Thyroid gland (tissue), 4 donors: ENCODE results near the gene HSPH1. TPM values are rescaled to one million over a fixed set of nuclear protein-coding genes. Genes with fewer than 3 reads are reported as not detected.
"Not testable (repeated sequence)": the region's sequence is repeated elsewhere in the genome, so short reads cannot be mapped to it uniquely, and the experiment has no call there.

ENCODE experiments used
- DNase-seq, 2 donors: peaks; one replicate each; pipeline ENCODE4 v3.0.0-alpha.2; 2019
- H3K27ac ChIP-seq, 3 donors: fragments of 200-600 bp; sonication (generic); 1 replicate in 2 of 3; 2 replicates in 1 of 3; pipeline ENCODE4 v1.5.1; 2016 to 2019; ENCODE audit warnings: mild to moderate bottlenecking in 1 of 3, moderate library complexity in 1 of 3
- H3K27me3 ChIP-seq: fragments of 200-600 bp; sonication (generic); one replicate; pipeline ENCODE4 v1.5.1; 2019
- H3K36me3 ChIP-seq, 2 donors: fragments of 200-600 bp; sonication (generic); one replicate each; pipeline ENCODE4 v1.5.1; 2016 to 2019
- H3K4me1 ChIP-seq, 2 donors: fragments of 200-600 bp; sonication (generic); one replicate each; pipeline ENCODE4 v1.5.1; 2017 to 2019
- H3K4me3 ChIP-seq, 3 donors: fragments of 200-600 bp; sonication (generic); replicated peaks in 1 of 3; 1 replicate in 2 of 3; 2 replicates in 1 of 3; pipeline ENCODE4 v1.5.1; 2016; ENCODE audit warnings: mild to moderate bottlenecking in 1 of 3
- H3K9me3 ChIP-seq: fragments of 200-600 bp; sonication (generic); one replicate; pipeline ENCODE4 v1.5.1; 2017
- CTCF ChIP-seq, 6 experiments: fragments of 200-600 bp in 3 of 6; fragments of 450-650 bp in 3 of 6; sonication (generic) in 3 of 6; IDR thresholded peaks; one replicate each; pipeline ENCODE4 v1.5.1; 2016 to 2019; ENCODE audit warnings: antibody characterized with exemption in 6 of 6, mild to moderate bottlenecking in 2 of 6, inconsistent platforms in 1 of 6, moderate library complexity in 1 of 6
- POLR2A ChIP-seq, 2 donors: fragments of 450-650 bp; IDR thresholded peaks; one replicate each; pipeline ENCODE4 v1.6.1; 2017; ENCODE audit warnings: antibody characterized with exemption in 2 of 2, mild to moderate bottlenecking in 2 of 2, moderate library complexity in 1 of 2
- WGBS, 2 donors: methylation state at CpG; one replicate each; pipeline ENCODE4 v1.1.5; 2017; 5-methylcytosine and 5-hydroxymethylcytosine counted together
- intact Hi-C: fragments of 100-400 bp; cut with DNase I; formaldehyde crosslinking; loops from one replicate; pipeline ENCODE4 v1.15.1; 2023
- total RNA-seq, 4 donors: library from RNA; depleted of rRNA; stranded (reverse); fragments of >200 nt; gene quantifications; one replicate each; pipeline ENCODE4 v1.2.3, GENCODE V29; 2016

The HSPH1 gene
- total RNA-seq, 4 donors from 2014 or later: 38.3 to 56.3 (median 48.7) TPM

DNA sequence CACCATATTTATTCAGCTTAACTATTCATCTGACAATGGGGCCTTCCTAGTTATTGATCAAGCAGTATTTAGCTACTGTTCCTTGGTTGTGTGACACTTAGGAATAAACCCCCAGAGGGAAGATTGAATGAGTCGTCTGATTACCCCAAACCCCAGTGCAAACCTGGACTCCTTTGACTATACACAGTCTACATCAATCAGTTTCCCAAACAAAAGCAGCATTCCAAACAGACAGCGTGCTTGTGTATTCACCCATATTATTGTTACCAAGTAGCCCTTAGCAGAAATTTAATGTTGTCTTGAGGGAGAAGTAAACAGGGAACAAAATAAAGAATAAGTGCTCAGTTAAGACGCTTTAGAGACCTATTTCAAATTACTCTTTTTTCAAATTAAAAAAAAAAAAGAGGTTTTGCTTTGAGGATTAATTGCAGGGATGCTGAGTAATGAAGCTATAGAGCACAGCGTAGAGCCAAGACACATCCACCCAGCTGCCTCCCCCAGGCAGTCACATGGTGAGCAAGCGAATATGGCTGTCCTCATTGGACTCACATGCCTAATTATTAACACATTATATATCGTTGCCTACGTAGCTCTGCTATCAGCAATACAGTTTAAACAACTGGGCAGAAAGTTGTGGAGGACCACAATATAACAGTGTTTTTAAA is 23.4 kb upstream of the HSPH1 start:
- 78 to 84% methylated on average over 7 of the region's 7 CpGs for WGBS, 2 donors
- no peaks in the 10 kb centered on the region for H3K4me1 ChIP-seq
- no peaks in the 10 kb centered on the region for H3K9me3 ChIP-seq
- intact Hi-C loops: no loop called here
- no peaks in the 10 kb centered on the region for H3K36me3 ChIP-seq
- no peak overlapping the region for H3K27ac ChIP-seq
- no peaks in the 10 kb centered on the region for H3K27me3 ChIP-seq
- no peak overlapping the region for H3K4me3 ChIP-seq
- TF ChIP-seq CTCF (IDR thresholded peaks at IDR 0.05) (no peak), POLR2A (IDR thresholded peaks at IDR 0.05) (no peak)
- DNase-seq: no peak

- TF ChIP-seq CTCF (IDR thresholded peaks at IDR 0.05) (no peak), POLR2A (IDR thresholded peaks at IDR 0.05) (no peak)
- Histone ChIP-seq H3K9me3 (no peaks in the 10 kb centered on the region), H3K36me3 (no peaks in the 10 kb centered on the region), H3K4me3 (no peak overlapping the region), H3K4me1 (no peaks in the 10 kb centered on the region), H3K27me3 (no peaks in the 10 kb centered on the region), H3K27ac (no peak overlapping the region)
- no peak for DNase-seq
- WGBS, 2 donors: 93 to 95% methylated on average over 5 to 6 of the region's 6 CpGs
- intact Hi-C loops: no loop called here
Measured at GRCh38 chr13:31184451-31184850, 22.7 kb upstream of the HSPH1 start.

GRCh38 chr13:31182987-31183386 is 21.3 kb upstream of the HSPH1 start:
- Histone ChIP-seq H3K27ac (no peak overlapping the region), H3K9me3 (no peaks in the 10 kb centered on the region), H3K36me3 (no peaks in the 10 kb centered on the region), H3K27me3 (no peaks in the 10 kb centered on the region), H3K4me3 (no peak overlapping the region), H3K4me1 (no peaks in the 10 kb centered on the region)
- 87 to 97% methylated on average over 7 to 12 of the region's 26 CpGs for WGBS, 2 donors
- no peak for DNase-seq
- no peak for TF ChIP-seq POLR2A (IDR thresholded peaks at IDR 0.05)
- no peak for TF ChIP-seq CTCF (IDR thresholded peaks at IDR 0.05)
- intact Hi-C loops: no loop called here

GRCh38 chr13:31179754-31180153 is 18.1 kb upstream of the HSPH1 start:
- no peaks in the 10 kb centered on the region for H3K9me3 ChIP-seq
- no peaks in the 10 kb centered on the region for H3K27me3 ChIP-seq
- intact Hi-C loops: loop anchor here (10.0 kb wide), 1 partner anchor 135 kb away; no protein-coding TSS in a partner anchor
- H3K4me1 ChIP-seq: no peaks in the 10 kb centered on the region
- H3K27ac ChIP-seq: no peak overlapping the region
- TF ChIP-seq CTCF (IDR thresholded peaks at IDR 0.05): no peak
- TF ChIP-seq POLR2A (IDR thresholded peaks at IDR 0.05): no peak
- WGBS, 2 donors: 88 to 93% methylated on average over 5 of the region's 5 CpGs
- H3K36me3 ChIP-seq: no peaks in the 10 kb centered on the region
- no peak overlapping the region for H3K4me3 ChIP-seq
- DNase-seq: no peak

- Histone ChIP-seq H3K9me3 (no peaks in the 10 kb centered on the region), H3K27me3 (no peaks in the 10 kb centered on the region), H3K27ac (no peak overlapping the region), H3K36me3 (no peaks in the 10 kb centered on the region), H3K4me1 (no peaks in the 10 kb centered on the region), H3K4me3 (no peak overlapping the region)
- no peak for TF ChIP-seq CTCF (IDR thresholded peaks at IDR 0.05)
- no peak for TF ChIP-seq POLR2A (IDR thresholded peaks at IDR 0.05)
- intact Hi-C loops: loop anchor here (10.0 kb wide), 1 partner anchor 134 kb away; no protein-coding TSS in a partner anchor
- 86 to 90% methylated on average over 8 of the region's 8 CpGs for WGBS, 2 donors
- no peak for DNase-seq
Measured at GRCh38 chr13:31179241-31179640, 17.5 kb upstream of the HSPH1 start.

DNA sequence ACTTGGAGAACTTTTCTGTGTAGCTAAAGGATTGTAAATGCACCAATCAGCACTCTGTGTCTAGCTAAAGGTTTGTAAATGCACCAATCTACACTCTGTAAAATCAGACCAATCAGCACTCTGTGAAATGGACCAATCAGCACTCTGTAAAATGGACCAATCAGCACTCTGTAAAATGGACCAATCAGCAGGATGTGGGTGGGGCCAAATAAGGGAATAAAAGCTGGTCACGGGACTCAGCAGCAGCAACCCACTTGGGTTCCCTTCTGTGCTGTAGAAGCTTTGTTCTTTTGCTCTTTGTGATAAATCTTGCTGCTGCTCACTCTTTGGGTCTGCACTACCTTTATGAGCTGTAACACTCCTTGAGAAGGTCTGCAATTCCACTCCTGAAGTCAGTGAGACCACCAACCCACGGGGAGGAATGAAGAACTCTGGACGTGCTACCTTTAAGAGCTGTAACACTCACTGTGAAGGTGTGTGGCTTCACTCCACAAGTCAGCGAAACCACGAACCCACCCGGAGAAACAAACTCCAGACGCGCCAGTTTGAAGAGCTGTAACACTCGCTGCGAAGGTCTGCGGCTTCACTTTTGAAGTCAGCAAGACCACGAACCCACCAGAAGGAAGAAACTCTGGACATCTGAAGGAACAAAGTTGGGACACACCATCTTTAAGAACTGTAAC is 16.2 kb upstream of the HSPH1 start:
- not testable (repeated sequence) for H3K4me1 ChIP-seq, H3K27ac ChIP-seq, H3K36me3 ChIP-seq, H3K4me3 ChIP-seq, H3K9me3 ChIP-seq, H3K27me3 ChIP-seq, DNase-seq
- WGBS, 2 donors: 90% methylated on average over 12 of the region's 12 CpGs
- intact Hi-C loops: loop anchor here (10.0 kb wide), 1 partner anchor 133 kb away; no protein-coding TSS in a partner anchor
